NCI-H82 treated with DMSO at 0.1 percent for 48 hours (cell line): ENCODE measurements around the gene SNX27.
"Not testable (repeated sequence)": the region's sequence is repeated elsewhere in the genome, so short reads cannot be mapped to it uniquely, and the experiment has no call there.

Experiments used
- DNase-seq: peaks from one replicate; lab custom pipeline; 2025; ENCODE audit not compliant: unreplicated experiment; lab: John Stamatoyannopoulos, UW

The SNX27 gene

GRCh38 chr1:151638074-151638775, 26.4 kb downstream of the SNX27 start:
- no peak for DNase-seq

- DNase-seq: no peak
These were observed 27.0 kb downstream of the SNX27 start for GRCh38 chr1:151638812-151639211.

GRCh38 chr1:151639466-151639865, 27.6 kb downstream of the SNX27 start:
- DNase-seq: no peak

- no peak for DNase-seq
These were observed 29.4 kb downstream of the SNX27 start for GRCh38 chr1:151641229-151641628.

- not testable (repeated sequence) for DNase-seq
These were observed 31.2 kb downstream of the SNX27 start for GRCh38 chr1:151643085-151643484.

- no peak for DNase-seq
These were observed 32.2 kb downstream of the SNX27 start for GRCh38 chr1:151644001-151644400.

- no peak for DNase-seq
These were observed 41.5 kb downstream of the SNX27 start for GRCh38 chr1:151653397-151653796.

GRCh38 chr1:151655371-151655770, 43.5 kb downstream of the SNX27 start:
- DNase-seq: no peak

- no peak for DNase-seq
These were observed 49.9 kb downstream of the SNX27 start for GRCh38 chr1:151661751-151662150.

- DNase-seq: no peak
These were observed 56.2 kb downstream of the SNX27 start for GRCh38 chr1:151668090-151668489.

- not testable (repeated sequence) for DNase-seq
These were observed 58.3 kb downstream of the SNX27 start for GRCh38 chr1:151670036-151670675.

- no peak for DNase-seq
These were observed 61.6 kb downstream of the SNX27 start for GRCh38 chr1:151673407-151673806.

GRCh38 chr1:151680391-151680790, 68.5 kb downstream of the SNX27 start:
- DNase-seq: no peak

GRCh38 chr1:151680826-151681225, 69.0 kb downstream of the SNX27 start:
- DNase-seq: no peak

- DNase-seq: no peak
These were observed 70.1 kb downstream of the SNX27 start for GRCh38 chr1:151681923-151682322.

GRCh38 chr1:151682901-151683300, 71.1 kb downstream of the SNX27 start:
- DNase-seq: not testable (repeated sequence)

GRCh38 chr1:151684128-151684527, 72.3 kb downstream of the SNX27 start:
- no peak for DNase-seq

- DNase-seq: no peak
These were observed 74.7 kb downstream of the SNX27 start for GRCh38 chr1:151686561-151686960.

- no peak for DNase-seq
These were observed 77.6 kb downstream of the SNX27 start for GRCh38 chr1:151689494-151689893.

GRCh38 chr1:151692226-151692625, 80.4 kb downstream of the SNX27 start:
- no peak for DNase-seq

GRCh38 chr1:151693057-151693651, 81.3 kb downstream of the SNX27 start:
- peak; percentile 49 for DNase-seq

- no peak for DNase-seq
These were observed 89.7 kb downstream of the SNX27 start for GRCh38 chr1:151701515-151701914.
